ENCODE data around the gene RBM38. TPM values are rescaled to one million over a fixed set of nuclear protein-coding genes. Genes with fewer than 3 reads are reported as not detected.
"Not testable (repeated sequence)": the region's sequence is repeated elsewhere in the genome, so short reads cannot be mapped to it uniquely, and the experiment has no call there.

RBM38 gene
- total RNA-seq: 10.6 TPM

GRCh38 chr20:57390604-57391438 lies at the start of gene RBM38:
RBM38 (plus strand) TSS chr20:57391396; CDS start chr20:57391582, 186 bp downstream.
- FAIRE-seq: no peak

GRCh38 chr20:57341663-57342062 lies 49.5 kb upstream of the RBM38 start:
- DNase-seq (ENCODE audit: low spot score in 2 of 2): no peak

More at GRCh38 chr20:57390604-57391438, at the start of gene RBM38:
- DNase-seq (ENCODE audit: low spot score in 2 of 2): peak; percentile 95 to 96

GRCh38 chr20:57342829-57343228 lies 48.4 kb upstream of the RBM38 start:
- no peak for FAIRE-seq
- no peak for DNase-seq (ENCODE audit: low spot score in 2 of 2)

More at GRCh38 chr20:57341663-57342062, 49.5 kb upstream of the RBM38 start:
- no peak for FAIRE-seq

- DNase-seq (ENCODE audit: low spot score in 2 of 2) (peak; percentile 46 to 54), FAIRE-seq (peak; percentile 87)
Measured at GRCh38 chr20:57346477-57346876, 44.7 kb upstream of the RBM38 start.

GRCh38 chr20:57347393-57347792 lies 43.8 kb upstream of the RBM38 start:
- FAIRE-seq (no peak), DNase-seq (ENCODE audit: low spot score in 2 of 2) (no peak)

GRCh38 chr20:57348200-57348921 lies 42.8 kb upstream of the RBM38 start:
- not testable (repeated sequence) for FAIRE-seq; DNase-seq (ENCODE audit: low spot score in 2 of 2)

- not testable (repeated sequence) for DNase-seq (ENCODE audit: low spot score in 2 of 2); FAIRE-seq
Measured at GRCh38 chr20:57348922-57349574, 42.1 kb upstream of the RBM38 start.

- FAIRE-seq (no peak), DNase-seq (ENCODE audit: low spot score in 2 of 2) (no peak)
Measured at GRCh38 chr20:57350081-57350710, 41.0 kb upstream of the RBM38 start.

- not testable (repeated sequence) for DNase-seq (ENCODE audit: low spot score in 2 of 2); FAIRE-seq
Measured at GRCh38 chr20:57350726-57351041, 40.5 kb upstream of the RBM38 start.

GRCh38 chr20:57351042-57351783 lies 40.0 kb upstream of the RBM38 start, which contains the start of gene RAE1:
RAE1 (plus strand) TSS chr20:57351255; CDS start chr20:57354039, 2,784 bp downstream.
- no peak for FAIRE-seq

GRCh38 chr20:57352305-57352704 lies 38.9 kb upstream of the RBM38 start:
- no peak for DNase-seq (ENCODE audit: low spot score in 2 of 2)
- FAIRE-seq: no peak

More at GRCh38 chr20:57351042-57351783, 40.0 kb upstream of the RBM38 start, which contains the start of gene RAE1:
- peak; percentile 85 to 86 for DNase-seq (ENCODE audit: low spot score in 2 of 2)

- DNase-seq (ENCODE audit: low spot score in 2 of 2) (no peak), FAIRE-seq (no peak)
Measured at GRCh38 chr20:57353351-57353750, 37.8 kb upstream of the RBM38 start.

- FAIRE-seq (no peak), DNase-seq (ENCODE audit: low spot score in 2 of 2) (no peak)
Measured at GRCh38 chr20:57361517-57361916, 29.7 kb upstream of the RBM38 start.

GRCh38 chr20:57364451-57364850 lies 26.7 kb upstream of the RBM38 start:
- FAIRE-seq: no peak
- DNase-seq (ENCODE audit: low spot score in 2 of 2): no peak

GRCh38 chr20:57369596-57369995 lies 21.6 kb upstream of the RBM38 start:
- FAIRE-seq (no peak), DNase-seq (ENCODE audit: low spot score in 2 of 2) (no peak)

GRCh38 chr20:57370316-57370715 lies 20.9 kb upstream of the RBM38 start:
- FAIRE-seq (no peak), DNase-seq (ENCODE audit: low spot score in 2 of 2) (no peak)

GRCh38 chr20:57371363-57371762 lies 19.8 kb upstream of the RBM38 start:
- DNase-seq (ENCODE audit: low spot score in 2 of 2) (no peak), FAIRE-seq (no peak)

- no peak for FAIRE-seq
- DNase-seq (ENCODE audit: low spot score in 2 of 2): no peak
Measured at GRCh38 chr20:57372157-57372556, 19.0 kb upstream of the RBM38 start.

- FAIRE-seq (no peak), DNase-seq (ENCODE audit: low spot score in 2 of 2) (no peak)
Measured at GRCh38 chr20:57372581-57373350, 18.4 kb upstream of the RBM38 start.

Measured in frontal cortex (tissue), 4 donors.